ENCODE results near the gene GLRA3.

DNA sequence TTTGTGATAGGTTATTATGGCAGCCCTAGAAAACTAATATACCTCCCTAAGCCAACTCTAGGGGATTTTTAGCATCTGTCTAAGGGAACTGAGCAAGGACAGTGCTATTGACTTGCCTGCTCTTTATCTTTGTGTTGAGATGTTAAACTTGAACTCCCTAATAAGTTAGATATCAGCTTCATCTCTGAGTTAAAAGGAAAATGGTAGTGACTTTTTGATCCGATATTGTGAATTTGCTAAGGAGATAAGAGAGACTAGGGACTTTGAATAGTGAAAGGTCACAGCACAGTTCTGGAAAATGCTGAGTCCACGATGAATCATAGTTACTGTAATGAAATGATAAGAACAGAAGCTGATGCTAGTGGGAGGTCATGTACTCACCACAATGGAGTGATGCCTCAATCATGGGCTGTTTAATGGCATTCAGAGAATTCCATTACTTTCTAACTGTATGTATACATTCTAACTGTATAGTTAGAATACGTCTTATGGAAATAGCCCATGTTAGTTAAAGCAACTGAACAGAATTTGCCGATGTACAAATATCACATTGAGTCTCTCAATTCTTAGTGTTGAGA is 147.2 kb downstream of the GLRA3 start:
- TF ChIP-seq, protein P1, sequence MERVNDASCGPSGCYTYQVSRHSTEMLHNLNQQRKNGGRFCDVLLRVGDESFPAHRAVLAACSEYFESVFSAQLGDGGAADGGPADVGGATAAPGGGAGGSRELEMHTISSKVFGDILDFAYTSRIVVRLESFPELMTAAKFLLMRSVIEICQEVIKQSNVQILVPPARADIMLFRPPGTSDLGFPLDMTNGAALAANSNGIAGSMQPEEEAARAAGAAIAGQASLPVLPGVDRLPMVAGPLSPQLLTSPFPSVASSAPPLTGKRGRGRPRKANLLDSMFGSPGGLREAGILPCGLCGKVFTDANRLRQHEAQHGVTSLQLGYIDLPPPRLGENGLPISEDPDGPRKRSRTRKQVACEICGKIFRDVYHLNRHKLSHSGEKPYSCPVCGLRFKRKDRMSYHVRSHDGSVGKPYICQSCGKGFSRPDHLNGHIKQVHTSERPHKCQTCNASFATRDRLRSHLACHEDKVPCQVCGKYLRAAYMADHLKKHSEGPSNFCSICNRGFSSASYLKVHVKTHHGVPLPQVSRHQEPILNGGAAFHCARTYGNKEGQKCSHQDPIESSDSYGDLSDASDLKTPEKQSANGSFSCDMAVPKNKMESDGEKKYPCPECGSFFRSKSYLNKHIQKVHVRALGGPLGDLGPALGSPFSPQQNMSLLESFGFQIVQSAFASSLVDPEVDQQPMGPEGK (CRISPR knock-in tag; IDR thresholded peaks at IDR 0.05; ENCODE audit: borderline replicate concordance), result no peak
- TF ChIP-seq, protein P2, sequence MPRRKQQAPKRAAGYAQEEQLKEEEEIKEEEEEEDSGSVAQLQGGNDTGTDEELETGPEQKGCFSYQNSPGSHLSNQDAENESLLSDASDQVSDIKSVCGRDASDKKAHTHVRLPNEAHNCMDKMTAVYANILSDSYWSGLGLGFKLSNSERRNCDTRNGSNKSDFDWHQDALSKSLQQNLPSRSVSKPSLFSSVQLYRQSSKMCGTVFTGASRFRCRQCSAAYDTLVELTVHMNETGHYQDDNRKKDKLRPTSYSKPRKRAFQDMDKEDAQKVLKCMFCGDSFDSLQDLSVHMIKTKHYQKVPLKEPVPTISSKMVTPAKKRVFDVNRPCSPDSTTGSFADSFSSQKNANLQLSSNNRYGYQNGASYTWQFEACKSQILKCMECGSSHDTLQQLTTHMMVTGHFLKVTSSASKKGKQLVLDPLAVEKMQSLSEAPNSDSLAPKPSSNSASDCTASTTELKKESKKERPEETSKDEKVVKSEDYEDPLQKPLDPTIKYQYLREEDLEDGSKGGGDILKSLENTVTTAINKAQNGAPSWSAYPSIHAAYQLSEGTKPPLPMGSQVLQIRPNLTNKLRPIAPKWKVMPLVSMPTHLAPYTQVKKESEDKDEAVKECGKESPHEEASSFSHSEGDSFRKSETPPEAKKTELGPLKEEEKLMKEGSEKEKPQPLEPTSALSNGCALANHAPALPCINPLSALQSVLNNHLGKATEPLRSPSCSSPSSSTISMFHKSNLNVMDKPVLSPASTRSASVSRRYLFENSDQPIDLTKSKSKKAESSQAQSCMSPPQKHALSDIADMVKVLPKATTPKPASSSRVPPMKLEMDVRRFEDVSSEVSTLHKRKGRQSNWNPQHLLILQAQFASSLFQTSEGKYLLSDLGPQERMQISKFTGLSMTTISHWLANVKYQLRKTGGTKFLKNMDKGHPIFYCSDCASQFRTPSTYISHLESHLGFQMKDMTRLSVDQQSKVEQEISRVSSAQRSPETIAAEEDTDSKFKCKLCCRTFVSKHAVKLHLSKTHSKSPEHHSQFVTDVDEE (CRISPR knock-in tag; IDR thresholded peaks at IDR 0.05), result no peak
- no peak for TF ChIP-seq PPARA (CRISPR knock-in tag; IDR thresholded peaks at IDR 0.05; ENCODE audit: borderline replicate concordance)
- TF ChIP-seq ZFP3 (CRISPR knock-in tag; IDR thresholded peaks at IDR 0.05), result no peak
- no peak for TF ChIP-seq RARB (CRISPR knock-in tag; IDR thresholded peaks at IDR 0.05)
- no peak for TF ChIP-seq ZNF565 (CRISPR knock-in tag; conservative IDR thresholded peaks at IDR 0.05; ENCODE audit: low read depth)
- TF ChIP-seq TOX (CRISPR knock-in tag; IDR thresholded peaks at IDR 0.05; ENCODE audit: borderline replicate concordance), result no peak

All from SK-N-SH treated with all-trans-retinoic acid at 6 μM for 48 hours (cell line).